ENCODE measurements around the gene SYT15.

SYT15 gene

GRCh38 chr10:46545861-46546590, 32.9 kb upstream of the SYT15 start:
- DNase-seq = no peak

- no peak for DNase-seq
Measured at GRCh38 chr10:46546591-46547540, 32.1 kb upstream of the SYT15 start.

- DNase-seq = no peak
Measured at GRCh38 chr10:46547541-46548497, 31.1 kb upstream of the SYT15 start.

GRCh38 chr10:46548498-46549090, 30.3 kb upstream of the SYT15 start:
- no peak for DNase-seq

GRCh38 chr10:46549171-46550075, 29.5 kb upstream of the SYT15 start:
- DNase-seq = no peak

GRCh38 chr10:46550076-46550790, 28.7 kb upstream of the SYT15 start:
- no peak for DNase-seq

- no peak for DNase-seq
Measured at GRCh38 chr10:46550795-46551700, 27.9 kb upstream of the SYT15 start.

GRCh38 chr10:46551701-46552525, 27.0 kb upstream of the SYT15 start:
- DNase-seq = no peak

- no peak for DNase-seq
Measured at GRCh38 chr10:46552526-46553237, 26.2 kb upstream of the SYT15 start.

GRCh38 chr10:46553238-46554049, 25.5 kb upstream of the SYT15 start:
- no peak for DNase-seq

GRCh38 chr10:46554166-46554781, 24.7 kb upstream of the SYT15 start:
- no peak for DNase-seq

GRCh38 chr10:46555366-46555712, 23.6 kb upstream of the SYT15 start:
- no peak for DNase-seq

- DNase-seq = no peak
Measured at GRCh38 chr10:46555713-46556514, 23.0 kb upstream of the SYT15 start.

GRCh38 chr10:46556515-46557318, 22.2 kb upstream of the SYT15 start, which contains the start of gene GPRIN2:
GPRIN2 (minus strand) TSS chr10:46556658; CDS start chr10:46550736, 5,922 bp downstream.
- DNase-seq = no peak
